K562 (cell line): ENCODE measurements around the gene CELF6. TPM values are rescaled to one million over a fixed set of nuclear protein-coding genes. Genes with fewer than 3 reads are reported as not detected.

Experiments used
- AFF4 ChIP-seq: sonication (generic); formaldehyde crosslinking; IDR thresholded peaks from 2 replicates; pipeline ENCODE4 v1.8.0; 2023; ENCODE audit warnings: mild to moderate bottlenecking, missing genetic modification reagents
- DDX20 ChIP-seq: fragments of 450-650 bp; IDR thresholded peaks from 2 replicates; pipeline ENCODE4 v1.6.1; 2016; ENCODE audit warnings: missing genetic modification characterization, low read depth, mild to moderate bottlenecking, missing compliant biosample characterization, moderate library complexity
- ILF3 ChIP-seq: fragments of 450-650 bp; IDR thresholded peaks from 2 replicates; pipeline ENCODE4 v1.6.1; 2018; ENCODE audit warnings: antibody characterized with exemption, mild to moderate bottlenecking, moderate library complexity, borderline replicate concordance
- KAT2B ChIP-seq: IDR thresholded peaks from one replicate; pipeline ENCODE4 v1.6.1; 2012; ENCODE audit warnings: low read depth, mild to moderate bottlenecking, control low read depth, inconsistent platforms, low read length, moderate library complexity
- MCM3 ChIP-seq: fragments of 450-650 bp; IDR thresholded peaks from 2 replicates; pipeline ENCODE4 v1.6.1; 2016
- MITF ChIP-seq: IDR thresholded peaks from 2 replicates; pipeline ENCODE4 v1.6.1; 2014; ENCODE audit warnings: antibody characterized with exemption
- NBN ChIP-seq: fragments of 450-650 bp; IDR thresholded peaks from 2 replicates; pipeline ENCODE4 v1.6.1; 2016; ENCODE audit warnings: low read depth, mild to moderate bottlenecking
- NFIC ChIP-seq: fragments of 450-650 bp; IDR thresholded peaks from 2 replicates; pipeline ENCODE4 v1.6.1; 2017; ENCODE audit warnings: mild to moderate bottlenecking, inconsistent platforms
- NFRKB ChIP-seq: fragments of 450-650 bp; IDR thresholded peaks from 2 replicates; pipeline ENCODE4 v1.6.1; 2016; ENCODE audit warnings: low read depth
- PTBP1 ChIP-seq: fragments of 200-400 bp; formaldehyde crosslinking; IDR thresholded peaks from 2 replicates; pipeline ENCODE4 v1.6.1; 2017; ENCODE audit warnings: low read depth, low read length
- RFX1 ChIP-seq: fragments of 450-650 bp; IDR thresholded peaks from 2 replicates; pipeline ENCODE4 v1.6.1; 2016; ENCODE audit warnings: mild to moderate bottlenecking, moderate library complexity
- SMAD4 ChIP-seq: fragments of 250-450 bp; sonication (Bioruptor Pico); conservative IDR thresholded peaks from 2 replicates; pipeline ENCODE4 v1.8.0; 2021; ENCODE audit warnings: inconsistent platforms, mild to moderate bottlenecking, moderate library complexity
- SUPT5H ChIP-seq: fragments of 450-650 bp; IDR thresholded peaks from 2 replicates; pipeline ENCODE4 v1.6.1; 2016
- TAF15 ChIP-seq: fragments of 200-400 bp; formaldehyde crosslinking; IDR thresholded peaks from 2 replicates; pipeline ENCODE4 v1.6.1; 2017; ENCODE audit warnings: mild to moderate bottlenecking, low read depth, low read length, moderate library complexity
- TSHZ1 ChIP-seq: fragments of 250-450 bp; sonication (Bioruptor Pico); IDR thresholded peaks from 2 replicates; pipeline ENCODE4 v1.4.0; 2020; ENCODE audit warnings: mild to moderate bottlenecking, moderate library complexity
- U2AF1 ChIP-seq: fragments of 200-400 bp; formaldehyde crosslinking; optimal IDR thresholded peaks from 2 replicates; pipeline ENCODE3; 2017; ENCODE audit warnings: mild to moderate bottlenecking, low read depth, low read length, moderate library complexity
- ZBTB33 ChIP-seq: sonication (generic); formaldehyde crosslinking; IDR thresholded peaks from 2 replicates; pipeline ENCODE4 v1.8.1; 2023; ENCODE audit warnings: mild to moderate bottlenecking, missing genetic modification reagents
- ZNF324 ChIP-seq: fragments of 250-450 bp; sonication (Bioruptor Pico); IDR thresholded peaks from 2 replicates; pipeline ENCODE4 v1.4.0; 2020; ENCODE audit warnings: mild to moderate bottlenecking
- polyA plus RNA-seq, 8 experiments: library from polyadenylated mRNA; depleted of rRNA in 4 of 8; stranded (reverse) in 5 of 8; unstranded in 3 of 8; fragments of >200 nt; fragmentation: Nextera tagmentation in 2 of 8; fragmentation: Illumina TruSeq in 1 of 8; extraction: Ambion mirVana in 2 of 8; extraction: Trizol in 1 of 8; gene quantifications; 2 replicates each; pipeline versions ENCODE4 v1.2.1 to v1.2.3, GENCODE V29; 2011 to 2014; ENCODE audit warnings: inconsistent platforms in 1 of 8, missing spikeins in 1 of 8
- total RNA-seq, 7 experiments: library from RNA; depleted of rRNA in 6 of 7; stranded (reverse); fragments of >200 nt in 6 of 7; fragmentation: Illumina TruSeq in 2 of 7; extraction: Trizol in 2 of 7; gene quantifications; 2 replicates each; pipeline versions ENCODE4 v1.2.1 to v1.2.3, GENCODE V29; 2011 to 2021; ENCODE audit warnings: low replicate concordance in 1 of 7

CELF6 gene
- total and polyA plus RNA-seq, 9 of the 15 experiments (the other 6 are each of a cell fraction or from before 2014, with no cell fraction given) = 0.01 to 0.11 TPM; not detected in 7

GRCh38 chr15:72237029-72237852, 82.7 kb downstream of the CELF6 start (continued):
- TF ChIP-seq AFF4 (CRISPR knock-in tag) = no peak
- no peak for TF ChIP-seq RFX1
- no peak for TF ChIP-seq SMAD4 (CRISPR knock-in tag)
- peak; percentile 90 for TF ChIP-seq NFRKB
- TF ChIP-seq SUPT5H = peak; percentile 72
- TF ChIP-seq MITF = peak; percentile 62
- TF ChIP-seq ZBTB33 (CRISPR knock-in tag) = no peak
- no peak for TF ChIP-seq U2AF1
- no peak for TF ChIP-seq TSHZ1 (CRISPR knock-in tag)
- TF ChIP-seq TAF15 = no peak
- TF ChIP-seq MCM3 = no peak
- TF ChIP-seq KAT2B = no peak
- TF ChIP-seq DDX20 (tag) = no peak
- TF ChIP-seq ILF3 = no peak
- no peak for TF ChIP-seq PTBP1
- peak; percentile 18; the same call in 1 of the 2 replicates for TF ChIP-seq NFIC
- TF ChIP-seq NBN = peak; percentile 80
- no peak for TF ChIP-seq ZNF324
